K562 (cell line): ENCODE measurements around the gene ADAM15. TPM values are rescaled to one million over a fixed set of nuclear protein-coding genes. Genes with fewer than 3 reads are reported as not detected.

ENCODE experiments used
- HDAC6 ChIP-seq: IDR thresholded peaks from 2 replicates; pipeline ENCODE4 v1.6.1; 2012; ENCODE audit warnings: low read depth, mild to moderate bottlenecking, control low read depth, inconsistent platforms, low read length, moderate library complexity
- ILF3 ChIP-seq: fragments of 450-650 bp; IDR thresholded peaks from 2 replicates; pipeline ENCODE4 v1.6.1; 2018; ENCODE audit warnings: antibody characterized with exemption, mild to moderate bottlenecking, moderate library complexity, borderline replicate concordance
- MNT ChIP-seq, 2 experiments: fragments of 450-650 bp; conservative IDR thresholded peaks; 2 replicates each; pipeline ENCODE4 v1.6.1; 2017; ENCODE audit warnings: mild to moderate bottlenecking in 2 of 2, moderate library complexity in 2 of 2
- NFYB ChIP-seq: IDR thresholded peaks from 2 replicates; pipeline ENCODE4 v1.6.1; 2011; ENCODE audit warnings: mild to moderate bottlenecking, moderate library complexity; ENCODE audit not compliant: insufficient read length; ENCODE audit errors: extremely low read depth
- NONO ChIP-seq, 2 experiments: fragments of 200-400 bp in 1 of 2; fragments of 450-650 bp in 1 of 2; formaldehyde crosslinking in 1 of 2; IDR thresholded peaks; 2 replicates each; pipeline ENCODE4 v1.6.1; 2017; ENCODE audit warnings: low read depth in 2 of 2, mild to moderate bottlenecking in 2 of 2, moderate library complexity in 2 of 2, low read length in 1 of 2
- NR1H2 ChIP-seq: sonication (generic); formaldehyde crosslinking; IDR thresholded peaks from 2 replicates; pipeline ENCODE4 v1.4.0; 2020; ENCODE audit warnings: mild to moderate bottlenecking, missing genetic modification reagents
- PREB ChIP-seq: sonication (generic); formaldehyde crosslinking; IDR thresholded peaks from 2 replicates; pipeline ENCODE4 v1.8.1; 2023; ENCODE audit warnings: mild to moderate bottlenecking, missing genetic modification reagents
- SETDB1 ChIP-seq: IDR thresholded peaks from one replicate; pipeline ENCODE4 v1.6.1; 2012; ENCODE audit warnings: low read length, control low read depth, inconsistent platforms
- SOX6 ChIP-seq: fragments of 450-650 bp; IDR thresholded peaks from 2 replicates; pipeline ENCODE4 v1.6.1; 2014; ENCODE audit warnings: mild to moderate bottlenecking
- TCF7 ChIP-seq: sonication (generic); IDR thresholded peaks from 2 replicates; pipeline ENCODE4 v1.6.1; 2016; ENCODE audit warnings: antibody characterized with exemption, borderline replicate concordance
- UBTF ChIP-seq, 2 experiments: IDR thresholded peaks; 2 replicates each; pipeline ENCODE4 v1.6.1; 2012; ENCODE audit warnings: improper control_type of control experiment in 2 of 2, low read depth in 2 of 2, low read length in 2 of 2, borderline replicate concordance in 1 of 2
- polyA plus RNA-seq, 8 experiments: library from polyadenylated mRNA; depleted of rRNA in 4 of 8; stranded (reverse) in 5 of 8; unstranded in 3 of 8; fragments of >200 nt; fragmentation: Nextera tagmentation in 2 of 8; fragmentation: Illumina TruSeq in 1 of 8; extraction: Ambion mirVana in 2 of 8; extraction: Trizol in 1 of 8; gene quantifications; 2 replicates each; pipeline versions ENCODE4 v1.2.1 to v1.2.3, GENCODE V29; 2011 to 2014; ENCODE audit warnings: inconsistent platforms in 1 of 8, missing spikeins in 1 of 8
- total RNA-seq, 7 experiments: library from RNA; depleted of rRNA in 6 of 7; stranded (reverse); fragments of >200 nt in 6 of 7; fragmentation: Illumina TruSeq in 2 of 7; extraction: Trizol in 2 of 7; gene quantifications; 2 replicates each; pipeline versions ENCODE4 v1.2.1 to v1.2.3, GENCODE V29; 2011 to 2021; ENCODE audit warnings: low replicate concordance in 1 of 7

The ADAM15 gene
- total and polyA plus RNA-seq, 9 of the 15 experiments (the other 6 are each of a cell fraction or from before 2014, with no cell fraction given), result 0.69 to 72.3 (median 32.8) TPM

GRCh38 chr1:155071701-155072100, 20.6 kb downstream of the ADAM15 start (continued):
- TF ChIP-seq MNT (conservative IDR thresholded peaks at IDR 0.05), result no peak
- TF ChIP-seq SOX6, result no peak
- no peak for TF ChIP-seq HDAC6
- TF ChIP-seq NR1H2 (CRISPR knock-in tag), result no peak
- no peak for TF ChIP-seq TCF7
- TF ChIP-seq NONO (IDR thresholded peaks at IDR 0.05; ENCODE audit: low read depth in 2 of 2, low read length in 1 of 2), result no peak
- no peak for TF ChIP-seq SETDB1
- no peak for TF ChIP-seq PREB (CRISPR knock-in tag)
- TF ChIP-seq ILF3, result no peak
- TF ChIP-seq NFYB, result peak; percentile 47
- no peak for TF ChIP-seq UBTF (IDR thresholded peaks at IDR 0.05; ENCODE audit: borderline replicate concordance in 1 of 2, low read depth in 2 of 2, low read length in 2 of 2)
